Hepatocyte (in vitro differentiated cells): ENCODE measurements around the gene BEX3. TPM values are rescaled to one million over a fixed set of nuclear protein-coding genes. Genes with fewer than 3 reads are reported as not detected.
"Not testable (repeated sequence)": the region's sequence is repeated elsewhere in the genome, so short reads cannot be mapped to it uniquely, and the experiment has no call there.

Source experiments
- DNase-seq: peaks from one replicate; pipeline ENCODE4 v3.0.0-alpha.2; 2016; ENCODE audit warnings: low spot score
- H2AFZ ChIP-seq: fragments of 200-600 bp; sonication (generic); 2 replicates; pipeline ENCODE4 v1.6.0; 2016; ENCODE audit warnings: antibody characterized with exemption, mild to moderate bottlenecking
- H3K27ac ChIP-seq: fragments of 200-600 bp; sonication (generic); 2 replicates; pipeline ENCODE4 v1.5.1; 2016; ENCODE audit warnings: mild to moderate bottlenecking
- H3K27me3 ChIP-seq: fragments of 200-600 bp; sonication (generic); 2 replicates; pipeline ENCODE4 v1.6.1; 2016
- H3K36me3 ChIP-seq: fragments of 200-600 bp; sonication (generic); replicated peaks from 2 replicates; pipeline ENCODE4 v1.5.1; 2016; ENCODE audit warnings: low read depth; ENCODE audit not compliant: insufficient read depth
- H3K4me1 ChIP-seq: fragments of 200-600 bp; sonication (generic); 2 replicates; pipeline ENCODE4 v1.5.1; 2016; ENCODE audit warnings: mild to moderate bottlenecking, moderate library complexity; ENCODE audit not compliant: insufficient read depth
- H3K4me2 ChIP-seq: fragments of 200-600 bp; sonication (generic); 2 replicates; pipeline ENCODE4 v1.6.0; 2016
- H3K4me3 ChIP-seq: fragments of 200-600 bp; sonication (generic); 2 replicates; pipeline ENCODE4 v1.5.1; 2016; ENCODE audit warnings: mild to moderate bottlenecking
- H3K79me2 ChIP-seq: fragments of 200-600 bp; sonication (generic); 2 replicates; pipeline ENCODE4 v1.6.0; 2017; ENCODE audit warnings: mild to moderate bottlenecking
- H3K9me2 ChIP-seq: fragments of 200-600 bp; sonication (generic); replicated peaks from 2 replicates; pipeline ENCODE4 v1.6.0; 2017; ENCODE audit warnings: mild to moderate bottlenecking; ENCODE audit not compliant: insufficient read depth
- H3K9me3 ChIP-seq: fragments of 200-600 bp; sonication (generic); 2 replicates; pipeline ENCODE4 v1.5.1; 2016; ENCODE audit warnings: low read depth, mild to moderate bottlenecking
- H4K20me1 ChIP-seq: fragments of 200-600 bp; sonication (generic); 2 replicates; pipeline ENCODE4 v1.6.0; 2016; ENCODE audit warnings: mild to moderate bottlenecking; ENCODE audit not compliant: insufficient read depth, poor library complexity, severe bottlenecking
- EZH2 ChIP-seq: fragments of 200-600 bp; sonication (generic); IDR thresholded peaks from 2 replicates; pipeline ENCODE4 v1.6.1; 2016; ENCODE audit warnings: antibody characterized with exemption, mild to moderate bottlenecking, borderline replicate concordance
- EZH2phosphoT487 ChIP-seq: fragments of 200-600 bp; sonication (generic); IDR thresholded peaks from one replicate; pipeline ENCODE4 v1.6.1; 2018; ENCODE audit warnings: antibody characterized with exemption, mild to moderate bottlenecking, low read depth, moderate library complexity; ENCODE audit not compliant: unreplicated experiment, severe bottlenecking
- WGBS: methylation state at CpG from one replicate; pipeline ENCODE4 v1.1.6; 2016; ENCODE audit warnings: low lambda C conversion rate; ENCODE audit errors: missing lambda C conversion rate; 5-methylcytosine and 5-hydroxymethylcytosine counted together
- polyA plus RNA-seq: library from polyadenylated mRNA; unstranded; fragments of >200 nt; fragmentation: Nextera tagmentation; extraction: Ambion mirVana; gene quantifications from 2 replicates; pipeline ENCODE4 v1.2.1, GENCODE V29; 2016
- total RNA-seq: library from RNA; depleted of rRNA; stranded (reverse); fragments of >200 nt; gene quantifications from 2 replicates; pipeline ENCODE4 v1.2.3, GENCODE V29; 2014
- TF ChIP-seq, protein P1 (sequence below): fragments of 200-600 bp; sonication (generic); IDR thresholded peaks from 2 replicates; pipeline ENCODE4 v1.5.1; 2016; ENCODE audit warnings: antibody characterized with exemption, mild to moderate bottlenecking; ENCODE audit not compliant: poor library complexity

The BEX3 gene
- total and polyA plus RNA-seq, 2 experiments from 2014 or later = 271 to 506 TPM

GRCh38 chrX:103405009-103405333 lies 28.6 kb downstream of the BEX3 start:
- Histone ChIP-seq H3K36me3 (no peaks in the 10 kb centered on the region), H3K27me3 (no peaks in the 10 kb centered on the region), H3K4me2 (peak overlapping the region; percentile 75), H3K9me2 (no peaks in the 10 kb centered on the region), H2AFZ (peak overlapping the region; percentile 70), H3K4me3 (peak overlapping the region; percentile 59), H3K79me2 (no peaks in the 10 kb centered on the region), H3K27ac (peak overlapping the region; percentile 38), H3K9me3 (no peaks in the 10 kb centered on the region), H3K4me1 (no peaks in the 10 kb centered on the region), H4K20me1 (no peaks in the 10 kb centered on the region)
- DNase-seq = no peak
- 42% methylated on average over 7 of the region's 7 CpGs for WGBS
- TF ChIP-seq, protein P1, sequence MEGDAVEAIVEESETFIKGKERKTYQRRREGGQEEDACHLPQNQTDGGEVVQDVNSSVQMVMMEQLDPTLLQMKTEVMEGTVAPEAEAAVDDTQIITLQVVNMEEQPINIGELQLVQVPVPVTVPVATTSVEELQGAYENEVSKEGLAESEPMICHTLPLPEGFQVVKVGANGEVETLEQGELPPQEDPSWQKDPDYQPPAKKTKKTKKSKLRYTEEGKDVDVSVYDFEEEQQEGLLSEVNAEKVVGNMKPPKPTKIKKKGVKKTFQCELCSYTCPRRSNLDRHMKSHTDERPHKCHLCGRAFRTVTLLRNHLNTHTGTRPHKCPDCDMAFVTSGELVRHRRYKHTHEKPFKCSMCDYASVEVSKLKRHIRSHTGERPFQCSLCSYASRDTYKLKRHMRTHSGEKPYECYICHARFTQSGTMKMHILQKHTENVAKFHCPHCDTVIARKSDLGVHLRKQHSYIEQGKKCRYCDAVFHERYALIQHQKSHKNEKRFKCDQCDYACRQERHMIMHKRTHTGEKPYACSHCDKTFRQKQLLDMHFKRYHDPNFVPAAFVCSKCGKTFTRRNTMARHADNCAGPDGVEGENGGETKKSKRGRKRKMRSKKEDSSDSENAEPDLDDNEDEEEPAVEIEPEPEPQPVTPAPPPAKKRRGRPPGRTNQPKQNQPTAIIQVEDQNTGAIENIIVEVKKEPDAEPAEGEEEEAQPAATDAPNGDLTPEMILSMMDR = no peak
- TF ChIP-seq EZH2 = no peak
- TF ChIP-seq EZH2phosphoT487 = no peak

DNA sequence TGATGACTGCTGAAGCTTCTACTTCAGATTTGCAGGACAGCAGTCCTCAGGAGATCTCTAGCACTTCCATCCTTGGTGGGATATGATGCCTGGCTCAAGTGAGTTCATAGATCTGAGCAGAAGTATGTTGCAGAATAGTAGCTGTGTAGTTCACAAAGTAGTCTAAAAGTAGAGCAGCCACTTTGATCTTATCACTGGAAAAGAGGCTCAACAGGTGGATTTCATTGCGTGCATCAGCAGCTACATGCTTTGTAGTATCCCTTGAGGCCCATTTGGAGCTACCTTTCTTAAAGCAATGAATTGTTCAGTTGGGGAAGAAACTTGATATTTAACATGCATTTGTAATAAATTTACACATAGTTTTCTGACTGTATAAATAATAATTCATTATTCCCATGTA lies 29.9 kb downstream of the BEX3 start:
- H3K4me3 ChIP-seq = no peak overlapping the region
- 73% methylated on average over 1 of the region's 1 CpG for WGBS

GRCh38 chrX:103407776-103408175 lies 31.4 kb downstream of the BEX3 start:
- Histone ChIP-seq H3K79me2 (no peaks in the 10 kb centered on the region), H2AFZ (no peak overlapping the region), H3K4me3 (no peak overlapping the region), H3K9me3 (no peaks in the 10 kb centered on the region), H3K9me2 (no peaks in the 10 kb centered on the region), H3K36me3 (no peaks in the 10 kb centered on the region), H3K27ac (no peak overlapping the region), H3K4me1 (no peaks in the 10 kb centered on the region), H4K20me1 (no peaks in the 10 kb centered on the region), H3K27me3 (no peaks in the 10 kb centered on the region), H3K4me2 (no peak overlapping the region)
- TF ChIP-seq EZH2 (no peak), EZH2phosphoT487 (no peak)
- TF ChIP-seq, protein P1 = no peak
- no peak for DNase-seq
- WGBS = 95% methylated on average over 2 of the region's 2 CpGs

More for the DNA sequence above, 29.9 kb downstream of the BEX3 start:
- Histone ChIP-seq H3K27ac (no peak overlapping the region), H3K79me2 (no peaks in the 10 kb centered on the region), H3K4me1 (no peaks in the 10 kb centered on the region), H4K20me1 (no peaks in the 10 kb centered on the region), H3K36me3 (no peaks in the 10 kb centered on the region), H2AFZ (no peak overlapping the region), H3K9me2 (no peaks in the 10 kb centered on the region), H3K27me3 (no peaks in the 10 kb centered on the region), H3K9me3 (no peaks in the 10 kb centered on the region), H3K4me2 (no peak overlapping the region)
- DNase-seq = no peak
- TF ChIP-seq EZH2phosphoT487 (no peak), EZH2 (no peak)
- TF ChIP-seq, protein P1 = no peak

DNA sequence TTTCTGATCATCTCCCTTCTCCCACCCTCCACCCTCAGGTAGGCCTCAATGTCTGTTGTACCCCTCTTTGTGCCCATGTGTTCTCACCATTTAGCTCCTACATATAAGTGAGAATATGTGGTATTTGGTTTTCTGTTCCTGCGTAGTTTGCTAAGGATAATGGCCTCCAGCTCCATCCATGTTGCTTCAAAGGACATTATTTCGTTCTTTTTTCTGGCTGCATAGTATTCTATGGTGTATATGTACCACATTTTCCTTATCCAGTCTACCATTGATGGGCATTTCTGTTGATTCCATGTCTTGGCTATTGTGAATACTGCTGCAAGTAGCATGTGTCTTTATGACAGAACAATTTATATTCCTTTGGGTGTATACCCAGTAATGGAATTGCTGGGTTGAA lies 35.4 kb downstream of the BEX3 start:
- 67% methylated on average over 2 of the region's 2 CpGs for WGBS
- H2AFZ ChIP-seq, H3K9me2 ChIP-seq: not testable (repeated sequence)

More for the DNA sequence above, 35.4 kb downstream of the BEX3 start:
- H4K20me1 ChIP-seq, DNase-seq, H3K4me2 ChIP-seq, H3K79me2 ChIP-seq, H3K27me3 ChIP-seq, H3K36me3 ChIP-seq, H3K4me1 ChIP-seq, H3K9me3 ChIP-seq, H3K4me3 ChIP-seq, H3K27ac ChIP-seq: not testable (repeated sequence)
